ENCODE results near the gene JAML.

JAML gene

DNA sequence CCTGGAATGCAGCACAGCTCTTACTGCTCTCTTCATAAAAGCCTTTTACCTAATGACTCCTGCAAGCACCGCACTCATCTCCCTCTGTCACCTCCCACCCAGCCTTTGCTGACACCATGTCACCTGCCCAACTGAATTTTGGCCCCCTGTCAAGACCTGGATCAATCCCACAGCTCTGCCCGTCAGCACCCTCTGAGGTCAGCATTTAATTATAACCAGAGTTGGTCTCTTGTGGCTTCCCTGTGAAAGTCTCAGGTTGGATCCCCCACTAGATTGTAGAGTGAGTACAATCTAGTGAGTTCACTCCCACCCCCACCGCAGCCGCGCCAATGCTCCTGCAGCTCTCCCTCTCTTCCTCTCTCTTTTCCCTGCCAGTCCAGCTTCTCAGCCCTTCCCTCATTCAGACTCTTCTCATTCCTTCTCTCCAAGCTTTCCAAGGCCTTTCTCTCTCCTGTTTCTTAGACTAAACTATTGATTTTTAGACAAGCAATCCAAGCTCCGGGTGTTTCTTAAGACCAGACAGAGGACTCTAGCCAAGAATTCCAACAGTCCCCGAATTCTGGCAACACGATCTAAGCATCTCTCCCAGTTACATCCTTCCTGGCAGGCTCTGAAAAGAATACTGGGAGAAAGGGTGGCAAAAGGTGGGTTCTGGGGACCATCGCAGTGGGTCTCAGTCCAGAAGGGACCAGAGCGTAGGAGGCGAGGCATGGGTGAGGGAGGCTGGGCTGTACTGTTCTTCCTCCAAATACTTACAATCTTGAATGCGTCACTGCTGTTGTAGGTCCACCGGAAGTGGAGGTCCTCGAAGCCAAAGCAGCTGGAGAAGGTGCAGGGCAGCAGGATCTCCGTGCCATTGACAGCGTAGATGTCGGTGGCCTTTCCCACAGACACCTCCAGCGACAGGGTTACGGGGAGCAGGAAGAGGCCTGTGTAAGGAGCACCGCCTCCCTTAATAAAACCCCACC lies 80.2 kb downstream of the JAML start:
- Histone ChIP-seq H3K27me3 (ENCODE audit: low read depth) (peaks cover 23% of the 10 kb centered on the region), H3K36me3 (replicated peaks) (no peaks in the 10 kb centered on the region), H3K4me3 (no peak overlapping the region), H3K9me3 (no peaks in the 10 kb centered on the region), H3K4me1 (no peaks in the 10 kb centered on the region)
- in situ Hi-C loops (cut with MboI; ENCODE audit: low sequenced_read_pairs), result no loop called here
- no peak for DNase-seq (ENCODE audit: low spot score in 2 of 2)

All from HAP-1 (cell line).